HCT116 (cell line): ENCODE measurements around the gene UMODL1. TPM values are rescaled to one million over a fixed set of nuclear protein-coding genes. Genes with fewer than 3 reads are reported as not detected.

Experiments
- ATAC-seq: fragments of 200-7000 bp; cut with Tn5 transposase; 2 replicates; pipeline ENCODE4 v1.9.1; 2020; ENCODE audit warnings: mild to moderate bottlenecking, moderate library complexity
- BruUV-seq: library from RNA; stranded (reverse); fragments of 400-500 nt; replicated peaks from 2 replicates; lab custom pipeline; 2021; lab: Mats Ljungman, UMichigan
- CTCF ChIA-PET: fragments of 300-600 bp; sonication (Branson Sonifier 250); formaldehyde crosslinking; loops from one replicate; lab custom pipeline; 2021; ENCODE audit warnings: antibody characterized with exemption; lab: Charles Lee
- POLR2A ChIA-PET: fragments of 300-600, 350-600 bp; sonication (Branson Sonifier 250); formaldehyde crosslinking; loops from one replicate; lab custom pipeline; 2021; ENCODE audit warnings: antibody characterized with exemption; lab: Charles Lee
- RAD21 ChIA-PET, 2 experiments: fragments of 300-600 bp; sonication (Branson Sonifier 250); formaldehyde crosslinking; loops; one replicate each; lab custom pipeline; 2023; ENCODE audit warnings: low total read pairs in 2 of 2; ENCODE audit not compliant: uncharacterized antibody in 2 of 2, unreplicated experiment in 2 of 2, low non-redundant PET in 1 of 2; lab: Charles Lee
- DNase-seq: peaks from one replicate; pipeline ENCODE4 v3.0.0-alpha.2; 2010; ENCODE audit warnings: low read depth, low spot score
- H2AFZ ChIP-seq: fragments of 200-600 bp; shearing (Covaris generic), sonication (generic); 2 replicates; pipeline ENCODE4 v1.6.1; 2017; ENCODE audit warnings: low read depth, mixed run types, mixed read lengths, antibody characterized with exemption, low read length; ENCODE audit not compliant: poor library complexity, severe bottlenecking
- H3K27ac ChIP-seq: 2 replicates; pipeline ENCODE4 v1.5.1; 2012; ENCODE audit warnings: low read depth, low read length
- H3K27me3 ChIP-seq: fragments of 200-600 bp; sonication (generic); 2 replicates; pipeline ENCODE4 v1.6.1; 2016; ENCODE audit warnings: mixed run types, low read length, mixed read lengths; ENCODE audit not compliant: insufficient read depth
- H3K36me3 ChIP-seq, 2 experiments: fragments of 200-500 bp in 1 of 2; fragments of 200-600 bp in 1 of 2; sonication (Bioruptor generic) in 1 of 2; sonication (generic) in 1 of 2; 2 replicates each; pipeline versions ENCODE4 v1.5.1 to v1.6.1; 2014 to 2016; ENCODE audit warnings: low read length in 2 of 2, inconsistent platforms in 1 of 2, mixed read lengths in 1 of 2, mixed run types in 1 of 2; ENCODE audit not compliant: insufficient read depth in 2 of 2, control insufficient read depth in 1 of 2
- H3K4me1 ChIP-seq, 2 experiments: fragments of 200-600 bp in 1 of 2; sonication (generic) in 1 of 2; 2 replicates each; pipeline versions ENCODE4 v1.5.1 to v1.6.1; 2012 to 2017; ENCODE audit warnings: low read length in 2 of 2, inconsistent platforms in 1 of 2, mild to moderate bottlenecking in 1 of 2, mixed read lengths in 1 of 2, mixed run types in 1 of 2, moderate library complexity in 1 of 2; ENCODE audit not compliant: insufficient read depth in 2 of 2, control insufficient read depth in 1 of 2
- H3K4me2 ChIP-seq: fragments of 200-600 bp; sonication (generic); 2 replicates; pipeline ENCODE4 v1.6.1; 2017; ENCODE audit warnings: mixed run types, low read length, mixed read lengths
- H3K4me3 ChIP-seq, 2 experiments: fragments of 200-600 bp in 1 of 2; sonication (generic) in 1 of 2; replicated peaks in 1 of 2; 2 replicates each; pipeline ENCODE4 v1.5.1; 2011 to 2016; ENCODE audit warnings: low read length in 2 of 2, control low read depth in 1 of 2, low read depth in 1 of 2, mild to moderate bottlenecking in 1 of 2, mixed read lengths in 1 of 2, mixed run types in 1 of 2
- H3K79me2 ChIP-seq: fragments of 200-600 bp; sonication (generic); 2 replicates; pipeline ENCODE4 v1.6.1; 2017; ENCODE audit warnings: mild to moderate bottlenecking, mixed run types, low read length, moderate library complexity, mixed read lengths; ENCODE audit not compliant: insufficient read depth
- H3K9ac ChIP-seq: fragments of 200-600 bp; sonication (generic); 2 replicates; pipeline ENCODE4 v1.6.1; 2016; ENCODE audit warnings: low read length, mixed read lengths
- H3K9me2 ChIP-seq: fragments of 200-600 bp; sonication (generic), shearing (Covaris generic); 2 replicates; pipeline ENCODE4 v1.6.1; 2017; ENCODE audit warnings: mixed run types, mild to moderate bottlenecking, moderate library complexity; ENCODE audit not compliant: insufficient read depth
- H3K9me3 ChIP-seq, 2 experiments: fragments of 200-500 bp in 1 of 2; fragments of 200-600 bp in 1 of 2; sonication (Bioruptor generic) in 1 of 2; sonication (generic) in 1 of 2; 2 replicates each; pipeline ENCODE4 v1.6.1; 2014 to 2017; ENCODE audit warnings: low read length in 2 of 2, mixed read lengths in 2 of 2, inconsistent platforms in 1 of 2, low read depth in 1 of 2, mild to moderate bottlenecking in 1 of 2, mixed run types in 1 of 2, moderate library complexity in 1 of 2; ENCODE audit not compliant: control insufficient read depth in 1 of 2, insufficient read depth in 1 of 2
- H4K20me1 ChIP-seq: fragments of 200-600 bp; sonication (generic), shearing (Covaris generic); 2 replicates; pipeline ENCODE4 v1.6.1; 2017; ENCODE audit warnings: mixed run types, mild to moderate bottlenecking, moderate library complexity; ENCODE audit not compliant: insufficient read depth
- CBX3 ChIP-seq: IDR thresholded peaks from 2 replicates; pipeline ENCODE4 v1.6.1; 2012; ENCODE audit warnings: low read depth
- CEBPB ChIP-seq: IDR thresholded peaks from 2 replicates; pipeline ENCODE4 v1.6.1; 2012; ENCODE audit warnings: low read depth
- EZH2 ChIP-seq: fragments of 200-600 bp; sonication (generic); IDR thresholded peaks from 2 replicates; pipeline ENCODE4 v1.6.1; 2017; ENCODE audit warnings: antibody characterized with exemption, mixed run types
- FOSL1 ChIP-seq: IDR thresholded peaks from 2 replicates; pipeline ENCODE4 v1.6.1; 2012; ENCODE audit warnings: low read depth
- JUND ChIP-seq: IDR thresholded peaks from 2 replicates; pipeline ENCODE4 v1.6.1; 2012
- MAX ChIP-seq: IDR thresholded peaks from 2 replicates; pipeline ENCODE4 v1.6.1; 2012
- POLR2AphosphoS5 ChIP-seq: IDR thresholded peaks from 2 replicates; pipeline ENCODE4 v1.6.1; 2011; ENCODE audit warnings: mild to moderate bottlenecking, low read depth, low read length, moderate library complexity
- YY1 ChIP-seq: IDR thresholded peaks from 2 replicates; pipeline ENCODE4 v1.6.1; 2011; ENCODE audit warnings: low read length, low read depth, moderate library complexity, mild to moderate bottlenecking; ENCODE audit not compliant: insufficient replicate concordance; ENCODE audit errors: extremely low read depth
- ZBTB33 ChIP-seq: IDR thresholded peaks from 2 replicates; pipeline ENCODE4 v1.6.1; 2011; ENCODE audit warnings: mild to moderate bottlenecking, low read length, moderate library complexity; ENCODE audit not compliant: insufficient replicate concordance; ENCODE audit errors: extremely low read depth
- intact Hi-C: fragments of 100-400 bp; cut with micrococcal nuclease; formaldehyde crosslinking; loops from 2 replicates; pipeline ENCODE4 v1.10.0; 2022
- total RNA-seq: library from RNA; stranded (reverse); gene quantifications from one replicate; pipeline ENCODE4 v1.2.1, GENCODE V29; 2021; ENCODE audit not compliant: unreplicated experiment

The UMODL1 gene
- total RNA-seq, 1 experiment from 2014 or later = not detected

- Histone ChIP-seq H3K4me2 (no peak overlapping the region), H3K9me3 (no peaks in the 10 kb centered on the region), H3K36me3 (no peaks in the 10 kb centered on the region), H3K4me3 (no peak overlapping the region), H2AFZ (no peak overlapping the region), H3K9ac (no peak overlapping the region), H3K4me1 (peaks cover 0 to 8% of the 10 kb centered on the region in 2 experiments; a peak in 2 of 4 replicates), H3K9me2 (no peaks in the 10 kb centered on the region), H4K20me1 (no peaks in the 10 kb centered on the region), H3K79me2 (no peaks in the 10 kb centered on the region), H3K27me3 (peaks cover 17% of the 10 kb centered on the region; the same call in 1 of the 2 replicates), H3K27ac (no peak overlapping the region)
- no peak for TF ChIP-seq POLR2AphosphoS5
- TF ChIP-seq EZH2 = no peak
- TF ChIP-seq ZBTB33 = no peak
- no peak for TF ChIP-seq CEBPB
- no peak for TF ChIP-seq FOSL1
- TF ChIP-seq JUND = no peak
- intact Hi-C loops = no loop called here
- no peak for DNase-seq
- no peak for ATAC-seq
- no TSS peak for BruUV-seq
- POLR2A ChIA-PET = no interaction called here
- RAD21 ChIA-PET = no interaction called here
- CTCF ChIA-PET = no interaction called here
Measured at GRCh38 chr21:42068592-42068991, 2.5 kb upstream of the UMODL1 start.

- BruUV-seq = no TSS peak
- no peaks in the 10 kb centered on the region for H3K9me2 ChIP-seq
- ChIA-PET CTCF (no interaction called here), RAD21 (no interaction called here), POLR2A (interaction anchor here (0.6 kb wide), 1 partner anchor 526 kb away, joined by 4 read pairs; no protein-coding TSS in a partner anchor)
- peaks cover 0 to 2% of the 10 kb centered on the region in 2 experiments; a peak in 2 of 4 replicates for H3K4me1 ChIP-seq
- no peak for TF ChIP-seq ZBTB33
- no peak for TF ChIP-seq MAX
- no peak for TF ChIP-seq YY1
- no peak for TF ChIP-seq CBX3
- peaks cover 17% of the 10 kb centered on the region; the same call in 1 of the 2 replicates for H3K27me3 ChIP-seq
- H3K9me3 ChIP-seq = no peaks in the 10 kb centered on the region
- H3K4me3 ChIP-seq = no peak overlapping the region
- no peak overlapping the region for H3K4me2 ChIP-seq
- H2AFZ ChIP-seq = no peak overlapping the region
- no peak for ATAC-seq
- H4K20me1 ChIP-seq = no peaks in the 10 kb centered on the region
- no peaks in the 10 kb centered on the region for H3K36me3 ChIP-seq
- H3K9ac ChIP-seq = no peak overlapping the region
- intact Hi-C loops = no loop called here
- no peaks in the 10 kb centered on the region for H3K79me2 ChIP-seq
- H3K27ac ChIP-seq = no peak overlapping the region
- DNase-seq = no peak
Measured at GRCh38 chr21:42069327-42069726, 1.8 kb upstream of the UMODL1 start.
